GM13977 (cell line): ENCODE results near the gene SBNO2.

Experiments
- DNase-seq: peaks from one replicate; pipeline ENCODE4 v3.0.0; 2012; ENCODE audit warnings: low spot score
- CTCF ChIP-seq: IDR thresholded peaks from 2 replicates; pipeline ENCODE4 v1.5.1; 2012; ENCODE audit warnings: mild to moderate bottlenecking, control low read depth; ENCODE audit not compliant: insufficient read depth; ENCODE audit errors: extremely low read depth, missing control alignments
- in situ Hi-C: fragments of 300-500 bp; cut with MboI; formaldehyde crosslinking; loops from one replicate; pipeline ENCODE4 v1.12.0; 2022; ENCODE audit warnings: low sequenced_read_pairs, low pct_unique_long_range_greater_than_20kb, mixed read lengths, inconsistent platforms; ENCODE audit not compliant: unreplicated experiment

The SBNO2 gene

GRCh38 chr19:1182727-1183126 lies 8.7 kb upstream of the SBNO2 start:
- in situ Hi-C loops: no loop called here
- TF ChIP-seq CTCF: no peak
- no peak for DNase-seq

GRCh38 chr19:1182068-1182467 lies 8.0 kb upstream of the SBNO2 start:
- no peak for TF ChIP-seq CTCF
- in situ Hi-C loops: no loop called here

GRCh38 chr19:1181606-1182005 lies 7.5 kb upstream of the SBNO2 start:
- TF ChIP-seq CTCF: no peak
- DNase-seq: no peak
- in situ Hi-C loops: no loop called here

More at GRCh38 chr19:1182068-1182467, 8.0 kb upstream of the SBNO2 start:
- no peak for DNase-seq

GRCh38 chr19:1177322-1178114 lies 3.5 kb upstream of the SBNO2 start:
- in situ Hi-C loops: no loop called here
- no peak for DNase-seq
- no peak for TF ChIP-seq CTCF

- in situ Hi-C loops: no loop called here
- TF ChIP-seq CTCF: no peak
- no peak for DNase-seq
These were observed 766 bp downstream of the SBNO2 start for GRCh38 chr19:1173159-1173844.

GRCh38 chr19:1172353-1173158 lies 1.5 kb downstream of the SBNO2 start:
- DNase-seq: no peak
- in situ Hi-C loops: no loop called here
- no peak for TF ChIP-seq CTCF
